HG03025 (cell line): ENCODE measurements around the gene GLIS1.

Experiments used
- ATAC-seq: cut with Tn5 transposase; IDR thresholded peaks from one replicate; pipeline ENCODE4 v1.9.1; 2021; ENCODE audit warnings: mild to moderate bottlenecking, moderate library complexity; ENCODE audit not compliant: unreplicated experiment, low FRiP score

GLIS1 gene

DNA sequence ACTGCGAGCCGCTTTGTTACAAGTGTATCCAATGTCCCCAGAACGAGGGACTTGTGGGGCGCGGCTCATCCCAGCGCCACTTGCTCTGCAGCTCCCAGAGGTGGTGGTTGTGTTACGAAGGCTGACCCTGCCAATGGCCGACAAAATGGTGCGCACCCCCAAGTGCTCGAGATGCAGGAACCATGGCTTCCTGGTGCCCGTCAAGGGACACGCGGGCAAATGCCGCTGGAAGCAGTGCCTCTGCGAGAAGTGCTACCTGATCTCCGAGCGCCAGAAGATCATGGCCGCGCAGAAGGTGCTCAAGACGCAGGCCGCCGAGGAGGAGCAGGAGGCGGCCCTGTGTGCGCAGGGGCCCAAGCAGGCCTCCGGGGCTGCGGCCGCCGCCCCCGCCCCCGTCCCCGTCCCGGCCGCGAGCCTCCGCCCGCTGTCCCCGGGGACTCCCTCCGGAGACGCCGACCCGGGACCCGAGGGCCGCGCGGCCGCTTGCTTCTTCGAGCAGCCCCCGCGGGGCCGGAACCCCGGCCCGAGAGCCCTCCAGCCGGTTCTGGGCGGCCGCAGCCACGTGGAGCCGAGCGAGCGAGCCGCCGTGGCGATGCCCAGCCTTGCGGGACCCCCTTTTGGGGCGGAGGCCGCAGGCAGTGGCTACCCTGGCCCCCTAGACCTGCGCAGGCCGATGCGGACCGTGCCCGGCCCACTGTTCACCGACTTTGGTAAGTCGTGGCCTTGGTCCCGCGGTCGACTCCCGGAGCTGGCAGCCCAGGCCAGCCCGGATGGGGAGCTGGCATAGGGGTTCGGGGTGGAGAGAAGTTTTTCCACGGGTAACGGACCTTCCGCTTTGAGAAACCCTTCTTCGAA is 279.4 kb downstream of the GLIS1 start, which contains the start of gene DMRTB1:
DMRTB1 (plus strand) TSS at position 79 of the 855 bp plus-strand sequence; CDS start at position 134, 55 bp downstream.
- ATAC-seq = no peak

DNA sequence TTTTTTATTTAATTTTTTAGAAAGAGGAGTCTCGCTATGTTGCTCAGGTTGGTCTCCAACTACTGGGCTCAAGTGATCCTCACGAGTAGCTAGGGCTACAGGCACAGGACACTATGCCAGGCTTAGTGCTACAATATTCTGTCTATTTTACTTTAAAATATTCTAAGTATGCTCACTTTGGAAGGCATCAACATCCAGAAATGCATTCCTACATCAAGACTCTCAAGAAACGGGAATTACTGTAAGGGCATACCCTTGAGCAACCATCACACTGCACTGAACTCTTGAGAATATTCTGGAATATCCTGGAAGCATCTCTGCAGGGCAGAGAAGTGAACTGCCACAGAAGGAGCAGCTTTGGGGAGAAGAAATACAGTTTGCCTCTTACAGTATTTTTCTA is 280.3 kb downstream of the GLIS1 start:
- no peak for ATAC-seq
